C4-2B (cell line): ENCODE results near the gene ZNF557.

ENCODE experiments used
- ZFX ChIP-seq: fragments of 450-650 bp; IDR thresholded peaks from 2 replicates; pipeline ENCODE4 v1.6.1; 2017
- TF ChIP-seq, protein P1 (sequence below): fragments of 450-650 bp; conservative IDR thresholded peaks from 2 replicates; pipeline ENCODE4 v1.5.1; 2017; ENCODE audit warnings: mild to moderate bottlenecking

DNA sequence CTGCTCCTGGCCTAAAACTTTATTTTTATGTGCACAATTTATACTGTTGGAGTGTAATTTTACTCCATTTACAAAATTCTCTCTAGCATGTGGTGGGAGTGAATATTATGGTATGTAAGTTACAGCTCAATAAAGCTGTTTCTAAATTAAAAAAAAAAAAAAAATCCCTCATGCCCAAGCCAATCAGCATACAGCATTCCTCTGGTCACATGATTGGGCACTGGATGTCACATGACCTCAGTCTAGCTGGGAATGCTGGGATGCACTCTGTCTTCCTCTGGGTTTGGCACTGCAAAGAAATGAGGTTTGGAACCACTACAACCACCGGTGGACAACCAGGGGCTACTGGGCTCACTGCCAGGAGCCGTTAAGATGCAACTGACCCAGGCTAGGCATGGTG, 67.6 kb downstream of the ZNF557 start:
- TF ChIP-seq, protein P1, sequence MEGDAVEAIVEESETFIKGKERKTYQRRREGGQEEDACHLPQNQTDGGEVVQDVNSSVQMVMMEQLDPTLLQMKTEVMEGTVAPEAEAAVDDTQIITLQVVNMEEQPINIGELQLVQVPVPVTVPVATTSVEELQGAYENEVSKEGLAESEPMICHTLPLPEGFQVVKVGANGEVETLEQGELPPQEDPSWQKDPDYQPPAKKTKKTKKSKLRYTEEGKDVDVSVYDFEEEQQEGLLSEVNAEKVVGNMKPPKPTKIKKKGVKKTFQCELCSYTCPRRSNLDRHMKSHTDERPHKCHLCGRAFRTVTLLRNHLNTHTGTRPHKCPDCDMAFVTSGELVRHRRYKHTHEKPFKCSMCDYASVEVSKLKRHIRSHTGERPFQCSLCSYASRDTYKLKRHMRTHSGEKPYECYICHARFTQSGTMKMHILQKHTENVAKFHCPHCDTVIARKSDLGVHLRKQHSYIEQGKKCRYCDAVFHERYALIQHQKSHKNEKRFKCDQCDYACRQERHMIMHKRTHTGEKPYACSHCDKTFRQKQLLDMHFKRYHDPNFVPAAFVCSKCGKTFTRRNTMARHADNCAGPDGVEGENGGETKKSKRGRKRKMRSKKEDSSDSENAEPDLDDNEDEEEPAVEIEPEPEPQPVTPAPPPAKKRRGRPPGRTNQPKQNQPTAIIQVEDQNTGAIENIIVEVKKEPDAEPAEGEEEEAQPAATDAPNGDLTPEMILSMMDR: no peak
- TF ChIP-seq ZFX: no peak
